Type B pancreatic cell (in vitro differentiated cells): ENCODE results near the gene CGB5. TPM values are rescaled to one million over a fixed set of nuclear protein-coding genes. Genes with fewer than 3 reads are reported as not detected.
"Not testable (repeated sequence)": the region's sequence is repeated elsewhere in the genome, so short reads cannot be mapped to it uniquely, and the experiment has no call there.

ENCODE experiments used
- DNase-seq: peaks from one replicate; pipeline ENCODE4 v3.0.0; 2021; ENCODE audit warnings: mixed read lengths; ENCODE audit not compliant: unreplicated experiment; ENCODE audit errors: extremely low spot score
- H3K27ac Mint-ChIP-seq: 2 replicates; pipeline ENCODE4 v1.8.0; 2021; ENCODE audit warnings: mild to moderate bottlenecking, mixed read lengths
- H3K27me3 Mint-ChIP-seq: 2 replicates; pipeline ENCODE4 v1.8.0; 2021; ENCODE audit warnings: mixed read lengths
- H3K36me3 Mint-ChIP-seq: 2 replicates; pipeline ENCODE4 v1.8.0; 2021; ENCODE audit warnings: mixed read lengths
- H3K4me1 Mint-ChIP-seq: one replicate; pipeline ENCODE4 v1.8.0; 2021; ENCODE audit warnings: mixed read lengths; ENCODE audit not compliant: unreplicated experiment
- H3K4me3 Mint-ChIP-seq: 2 replicates; pipeline ENCODE4 v1.8.0; 2021; ENCODE audit warnings: mild to moderate bottlenecking, mixed read lengths
- H3K9me3 Mint-ChIP-seq: 2 replicates; pipeline ENCODE4 v1.8.0; 2021; ENCODE audit warnings: mixed read lengths
- total RNA-seq: library from RNA; stranded (reverse); gene quantifications from 2 replicates; pipeline ENCODE4 v1.2.1, GENCODE V29; 2021; ENCODE audit warnings: low replicate concordance
- TF ChIP-seq, protein P1 (sequence below): fragments of 200-600 bp; sonication (generic); conservative IDR thresholded peaks from 2 replicates; pipeline ENCODE4 v1.5.0; 2021; ENCODE audit warnings: antibody characterized with exemption, mild to moderate bottlenecking

Gene CGB5
- total RNA-seq, 1 donor from 2014 or later = not detected

DNA sequence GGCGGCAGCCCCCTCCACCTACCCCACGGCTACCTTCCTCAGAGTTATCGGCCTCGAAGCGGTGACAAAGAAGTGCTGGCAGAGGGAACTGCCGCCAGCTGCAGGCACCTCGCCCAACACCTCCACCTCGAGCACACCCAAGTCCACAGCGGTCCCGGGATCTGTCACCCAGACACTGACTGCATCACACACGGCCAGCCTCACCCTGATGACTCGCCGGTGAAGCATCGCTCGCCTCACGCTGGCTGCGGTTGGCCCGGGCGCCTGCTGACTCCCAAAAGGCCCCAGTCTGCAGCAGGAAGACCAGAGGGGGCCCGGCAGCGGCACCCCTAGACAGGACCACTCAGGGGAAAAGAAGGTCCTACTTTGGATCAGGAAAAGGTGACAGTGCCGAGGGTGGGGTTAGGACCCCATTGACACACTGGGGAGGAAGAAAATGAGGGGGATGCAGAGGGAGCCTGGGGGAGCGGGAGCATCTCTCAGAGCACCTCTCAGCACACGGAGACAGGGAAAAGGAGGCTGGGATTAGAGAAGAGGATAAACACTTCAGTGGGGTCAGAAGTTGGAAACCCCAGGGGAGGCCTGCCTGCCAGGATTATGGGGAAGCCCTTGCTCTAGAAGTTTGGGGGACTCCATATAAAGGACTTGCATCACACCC is 6.9 kb downstream of the CGB5 start:
- H3K4me1 Mint-ChIP-seq, H3K27me3 Mint-ChIP-seq, H3K4me3 Mint-ChIP-seq, H3K9me3 Mint-ChIP-seq, DNase-seq, H3K27ac Mint-ChIP-seq, H3K36me3 Mint-ChIP-seq: not testable (repeated sequence)

GRCh38 chr19:49056101-49056901 is 12.7 kb downstream of the CGB5 start:
- TF ChIP-seq, protein P1, sequence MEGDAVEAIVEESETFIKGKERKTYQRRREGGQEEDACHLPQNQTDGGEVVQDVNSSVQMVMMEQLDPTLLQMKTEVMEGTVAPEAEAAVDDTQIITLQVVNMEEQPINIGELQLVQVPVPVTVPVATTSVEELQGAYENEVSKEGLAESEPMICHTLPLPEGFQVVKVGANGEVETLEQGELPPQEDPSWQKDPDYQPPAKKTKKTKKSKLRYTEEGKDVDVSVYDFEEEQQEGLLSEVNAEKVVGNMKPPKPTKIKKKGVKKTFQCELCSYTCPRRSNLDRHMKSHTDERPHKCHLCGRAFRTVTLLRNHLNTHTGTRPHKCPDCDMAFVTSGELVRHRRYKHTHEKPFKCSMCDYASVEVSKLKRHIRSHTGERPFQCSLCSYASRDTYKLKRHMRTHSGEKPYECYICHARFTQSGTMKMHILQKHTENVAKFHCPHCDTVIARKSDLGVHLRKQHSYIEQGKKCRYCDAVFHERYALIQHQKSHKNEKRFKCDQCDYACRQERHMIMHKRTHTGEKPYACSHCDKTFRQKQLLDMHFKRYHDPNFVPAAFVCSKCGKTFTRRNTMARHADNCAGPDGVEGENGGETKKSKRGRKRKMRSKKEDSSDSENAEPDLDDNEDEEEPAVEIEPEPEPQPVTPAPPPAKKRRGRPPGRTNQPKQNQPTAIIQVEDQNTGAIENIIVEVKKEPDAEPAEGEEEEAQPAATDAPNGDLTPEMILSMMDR = peak; percentile 57
- Mint-ChIP-seq H3K4me1 (peaks cover 15% of the 10 kb centered on the region), H3K4me3 (peak overlapping the region; percentile 87), H3K36me3 (no peaks in the 10 kb centered on the region), H3K27ac (no peak overlapping the region), H3K27me3 (peaks cover 31% of the 10 kb centered on the region), H3K9me3 (no peaks in the 10 kb centered on the region)
- DNase-seq = peak; percentile 75

DNA sequence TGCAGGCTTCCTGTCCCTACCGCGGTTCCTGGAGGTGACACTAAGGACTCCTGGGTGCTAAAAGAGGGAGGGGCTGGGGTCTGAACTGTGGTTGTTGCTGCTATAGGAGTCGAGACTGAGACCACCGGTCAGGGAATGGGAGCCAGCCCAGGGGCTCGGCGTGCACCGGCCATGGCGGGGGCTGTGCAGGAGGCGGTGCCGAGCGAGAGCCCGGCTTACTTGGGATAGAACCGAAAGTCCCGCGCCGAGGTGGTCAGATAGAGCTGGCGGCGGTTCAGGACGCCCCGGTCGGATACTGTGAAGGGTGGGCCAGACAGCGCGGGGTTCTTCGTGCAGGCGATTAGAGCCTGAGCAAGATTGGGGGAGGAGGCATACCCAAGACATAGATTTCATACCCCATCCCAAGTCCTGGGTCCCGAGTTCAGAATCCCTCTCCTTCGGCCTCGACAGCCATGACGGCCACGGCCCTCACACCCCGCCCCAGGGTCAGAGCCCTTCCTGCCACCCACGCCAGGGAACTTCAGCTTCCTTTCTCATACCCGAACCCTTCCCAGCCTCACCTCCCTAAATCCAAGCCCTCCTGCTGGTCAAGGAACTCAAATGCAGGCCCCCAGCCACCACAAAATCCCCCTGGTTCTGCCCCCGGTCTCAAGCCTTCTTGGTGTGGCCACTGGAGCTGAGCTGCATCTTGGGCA is 13.4 kb downstream of the CGB5 start:
- peak overlapping the region; percentile 62 for H3K27ac Mint-ChIP-seq
- peaks cover 31% of the 10 kb centered on the region for H3K27me3 Mint-ChIP-seq

GRCh38 chr19:49057636-49058234 is 14.1 kb downstream of the CGB5 start, which contains the start of gene CGB7:
TSS of gene CGB7 (minus strand) at chr19:49057749. CDS start at chr19:49055375, 2,374 bp downstream.
- Mint-ChIP-seq H3K4me3 (peak within 1 kb of the TSS; percentile 87), H3K4me1 (peaks cover 15% of the 10 kb centered on the region), H3K9me3 (no peaks in the 10 kb centered on the region), H3K36me3 (no peaks in the 10 kb centered on the region), H3K27me3 (peaks cover 31% of the 10 kb centered on the region), H3K27ac (peak within 1 kb of the TSS; percentile 62)
- DNase-seq = peak; percentile 72
- TF ChIP-seq, protein P1 = no peak

More for the DNA sequence above, 13.4 kb downstream of the CGB5 start:
- Mint-ChIP-seq H3K4me3 (peak overlapping the region; percentile 87), H3K4me1 (peaks cover 15% of the 10 kb centered on the region)
- not testable (repeated sequence) for H3K9me3 Mint-ChIP-seq, DNase-seq, H3K36me3 Mint-ChIP-seq

DNA sequence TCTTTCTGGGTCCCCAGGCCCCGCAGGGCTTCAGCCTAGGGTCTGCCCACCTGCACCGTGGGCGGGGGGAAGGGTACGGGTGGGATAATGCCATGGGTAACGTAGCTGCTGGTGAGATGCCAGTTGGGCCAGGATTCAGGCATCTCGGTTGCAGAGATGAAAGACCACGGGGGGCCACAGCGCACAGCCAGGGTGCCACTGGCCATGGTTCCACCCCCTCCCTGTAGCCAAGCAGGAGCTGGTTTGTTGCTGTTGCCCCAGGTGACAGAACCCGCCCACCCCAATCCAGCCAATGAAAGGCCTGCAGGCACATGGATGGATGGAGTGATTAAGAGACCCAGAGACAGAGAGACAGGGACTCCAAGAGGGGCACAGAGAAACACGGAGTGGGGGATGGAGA is 14.9 kb downstream of the CGB5 start:
- no peak overlapping the region for H3K4me3 Mint-ChIP-seq
- H3K36me3 Mint-ChIP-seq = no peaks in the 10 kb centered on the region
- TF ChIP-seq, protein P1 = no peak
- DNase-seq = no peak
- H3K4me1 Mint-ChIP-seq = peaks cover 15% of the 10 kb centered on the region
- no peaks in the 10 kb centered on the region for H3K9me3 Mint-ChIP-seq
- H3K27ac Mint-ChIP-seq = no peak overlapping the region
- peaks cover 31% of the 10 kb centered on the region for H3K27me3 Mint-ChIP-seq

DNA sequence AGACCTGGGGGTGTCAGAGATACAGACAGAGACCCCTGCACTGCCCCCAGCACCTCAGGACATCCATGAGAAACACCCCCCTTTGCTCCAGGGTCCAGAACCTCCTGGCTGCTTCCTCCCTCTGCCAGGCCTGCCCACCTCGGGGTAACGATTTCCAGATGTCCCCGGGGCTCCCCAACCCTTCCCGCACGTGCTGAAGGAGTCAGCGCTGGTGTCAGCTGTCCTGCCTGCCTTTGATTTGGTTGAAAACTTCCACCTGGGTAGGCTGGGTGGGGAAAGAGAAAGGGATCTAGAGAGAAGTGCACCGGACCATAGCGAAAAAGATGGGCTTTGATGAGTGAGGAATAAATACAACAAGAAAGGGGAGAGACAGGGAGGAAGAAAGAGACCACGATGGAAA is 15.4 kb downstream of the CGB5 start:
- H3K36me3 Mint-ChIP-seq = no peaks in the 10 kb centered on the region
- no peaks in the 10 kb centered on the region for H3K9me3 Mint-ChIP-seq
- peaks cover 31% of the 10 kb centered on the region for H3K27me3 Mint-ChIP-seq
- TF ChIP-seq, protein P1 = no peak
- H3K27ac Mint-ChIP-seq = no peak overlapping the region
- H3K4me1 Mint-ChIP-seq = peaks cover 15% of the 10 kb centered on the region
- peak overlapping the region; percentile 6 for H3K4me3 Mint-ChIP-seq
- DNase-seq = no peak
